HG03039 (cell line): Measurements from ENCODE around the gene AGBL3.
"Not testable (repeated sequence)": the region's sequence is repeated elsewhere in the genome, so short reads cannot be mapped to it uniquely, and the experiment has no call there.

Source experiments
- ATAC-seq: cut with Tn5 transposase; IDR thresholded peaks from one replicate; pipeline ENCODE4 v1.9.1; 2021; ENCODE audit warnings: mild to moderate bottlenecking, moderate library complexity; ENCODE audit not compliant: unreplicated experiment

Gene AGBL3

DNA sequence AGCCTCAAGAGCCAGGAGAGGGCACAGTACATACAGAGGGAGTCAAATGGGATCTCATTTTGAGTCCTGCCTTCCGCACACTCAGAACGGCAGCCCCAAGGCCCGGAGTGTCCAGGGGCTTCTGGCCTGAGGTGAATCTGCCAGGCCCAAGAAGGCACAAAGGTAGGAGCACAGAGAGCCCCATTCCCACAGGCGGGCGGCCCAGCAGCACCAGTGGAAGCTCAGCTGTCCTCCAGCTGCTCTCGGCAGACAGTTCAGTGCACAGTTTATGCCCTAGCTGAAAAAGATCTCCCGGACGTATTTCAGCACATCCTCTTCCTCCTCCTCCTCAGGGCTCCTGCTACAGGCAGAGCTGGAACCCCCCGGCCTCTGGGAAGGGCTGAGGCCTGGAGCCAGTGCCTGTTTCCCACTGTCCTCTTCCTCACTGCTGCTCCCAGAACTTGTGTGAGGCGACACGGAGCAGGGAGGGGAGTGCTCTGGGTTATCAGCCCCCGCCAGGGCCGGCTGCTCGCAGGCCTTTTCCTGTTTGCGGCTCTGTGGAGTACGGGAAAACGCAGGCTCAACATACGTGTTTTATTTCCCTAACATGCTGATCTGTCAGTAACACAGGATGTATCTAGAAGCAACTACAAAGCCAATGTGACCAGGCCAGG is 180.2 kb downstream of the AGBL3 start:
- no peak for ATAC-seq

DNA sequence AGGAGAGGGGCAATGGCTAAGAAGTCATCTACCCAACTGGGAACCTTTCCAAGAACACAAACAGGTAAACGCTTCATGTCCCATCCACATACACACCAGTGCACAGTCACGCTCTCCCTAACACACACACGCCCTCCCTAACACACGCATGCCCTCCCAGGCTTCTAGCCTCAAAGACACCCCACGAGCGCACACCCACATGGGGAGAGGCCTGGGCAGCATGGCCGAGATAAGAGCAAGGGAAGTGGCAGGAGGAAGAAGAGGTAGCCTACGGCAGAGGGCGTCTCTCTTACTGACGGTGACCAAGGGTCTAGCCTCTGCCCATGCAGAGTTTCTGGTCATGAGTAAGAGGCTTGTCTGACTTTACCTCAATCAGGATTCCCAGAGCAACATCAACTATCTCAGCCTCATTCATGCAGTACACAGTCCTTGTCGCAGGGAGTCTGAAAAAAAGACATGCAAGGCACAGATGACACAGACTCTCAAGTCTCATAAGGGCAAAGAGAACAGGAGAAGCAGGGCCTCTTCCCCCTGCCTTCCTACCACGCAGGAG is 181.1 kb downstream of the AGBL3 start:
- no peak for ATAC-seq

- no peak for ATAC-seq
Measured at GRCh38 chr7:135168001-135168400, 181.7 kb downstream of the AGBL3 start.

DNA sequence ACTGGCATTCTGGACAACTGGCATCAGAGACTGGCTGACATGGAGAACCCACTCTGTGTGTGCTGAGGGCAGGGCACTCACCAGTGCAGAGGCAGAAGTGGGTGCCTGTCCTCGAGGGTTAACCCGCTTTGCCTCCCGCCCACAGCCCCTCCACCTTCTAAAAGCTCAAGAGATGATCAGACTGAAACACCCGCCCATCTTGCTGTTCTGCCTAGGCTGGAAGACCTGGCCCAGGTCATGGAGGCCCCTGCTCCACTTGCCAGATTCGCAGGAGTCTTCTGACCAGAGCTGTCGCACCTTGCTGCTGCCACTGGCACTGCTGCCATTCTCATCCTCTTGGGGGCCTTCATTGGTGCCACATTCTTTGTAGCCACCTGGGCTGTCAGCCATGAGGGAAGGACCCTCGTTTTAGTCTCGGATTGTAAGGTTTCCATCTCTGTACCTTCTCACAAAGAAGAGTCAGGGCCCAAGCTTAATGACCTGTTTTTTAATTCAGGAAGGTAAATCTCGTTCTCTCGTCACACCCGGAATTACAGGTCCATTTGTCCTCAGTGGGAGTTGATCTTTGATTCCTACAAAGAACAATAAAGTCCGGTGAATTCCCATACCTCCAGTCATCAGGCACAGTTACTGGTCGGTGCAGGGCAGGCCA is 182.3 kb downstream of the AGBL3 start:
- ATAC-seq = no peak

GRCh38 chr7:135169141-135169963 is 183.0 kb downstream of the AGBL3 start:
- peak; percentile 32 for ATAC-seq

- no peak for ATAC-seq
Measured at GRCh38 chr7:135169964-135170273, 183.6 kb downstream of the AGBL3 start.

DNA sequence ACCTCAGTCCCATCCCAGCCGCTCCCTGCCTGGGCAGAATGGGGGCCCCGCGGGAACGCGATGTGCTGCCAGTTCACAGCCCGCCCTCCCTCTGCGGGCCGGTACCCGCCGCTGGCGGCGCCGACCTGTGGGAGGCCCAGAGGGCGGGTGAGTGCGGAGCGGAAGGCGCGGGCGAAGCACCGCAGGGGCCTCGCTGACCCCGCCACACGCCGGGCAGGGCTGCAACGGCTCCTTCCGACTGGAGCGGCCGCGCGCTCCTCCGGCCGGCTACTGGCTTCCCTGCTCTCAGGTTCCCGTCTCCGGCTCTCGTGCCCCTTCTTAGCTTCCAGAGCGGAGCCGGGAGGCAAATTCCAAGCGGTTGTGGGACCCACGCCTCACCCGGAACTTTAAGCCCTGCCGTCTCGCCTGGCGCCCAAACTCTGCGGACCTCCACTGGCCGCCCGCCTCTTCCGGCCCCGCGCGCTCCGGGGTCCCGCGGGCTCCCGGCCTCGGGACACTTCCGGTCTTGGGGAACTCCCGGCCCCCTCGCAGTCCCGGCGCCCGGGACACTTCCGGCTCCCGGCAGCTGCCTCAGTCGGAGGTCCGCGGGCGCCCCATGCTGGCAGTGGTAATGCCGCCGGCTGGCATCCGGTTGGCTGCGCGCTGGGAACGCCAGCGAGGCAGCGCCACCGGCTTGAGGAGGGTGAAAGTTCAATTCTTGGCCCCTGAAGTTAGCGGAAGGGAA is 184.1 kb downstream of the AGBL3 start, which contains the start of gene CYREN:
CYREN (minus strand) TSS at position 434 of the 724 bp plus-strand sequence. CDS start 1,785 bp downstream, outside the sequence.
- ATAC-seq = peak; percentile 79

GRCh38 chr7:135170998-135171481 is 184.7 kb downstream of the AGBL3 start:
- ATAC-seq = not testable (repeated sequence)

- not testable (repeated sequence) for ATAC-seq
Measured at GRCh38 chr7:135171581-135172291, 185.4 kb downstream of the AGBL3 start.

DNA sequence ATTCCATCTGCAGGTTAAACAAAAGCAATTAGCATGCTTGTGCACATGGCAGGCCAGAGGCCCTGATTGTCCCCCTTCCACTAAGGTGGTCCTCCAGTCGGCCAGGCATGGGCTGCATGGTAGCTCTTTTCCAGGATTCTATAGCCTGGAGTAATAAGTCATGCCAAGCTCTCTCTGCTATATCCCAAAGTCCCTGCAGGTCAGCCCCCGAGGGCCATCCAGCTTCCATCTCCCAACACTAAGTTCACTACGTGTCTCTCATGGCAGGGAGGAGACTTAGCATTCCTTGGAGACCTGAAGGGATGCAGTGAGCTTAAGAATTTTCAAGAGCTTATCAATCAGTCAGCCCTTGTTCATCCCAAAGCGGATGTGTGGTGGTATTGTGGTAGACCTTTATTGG is 187.6 kb downstream of the AGBL3 start:
- ATAC-seq = not testable (repeated sequence)

DNA sequence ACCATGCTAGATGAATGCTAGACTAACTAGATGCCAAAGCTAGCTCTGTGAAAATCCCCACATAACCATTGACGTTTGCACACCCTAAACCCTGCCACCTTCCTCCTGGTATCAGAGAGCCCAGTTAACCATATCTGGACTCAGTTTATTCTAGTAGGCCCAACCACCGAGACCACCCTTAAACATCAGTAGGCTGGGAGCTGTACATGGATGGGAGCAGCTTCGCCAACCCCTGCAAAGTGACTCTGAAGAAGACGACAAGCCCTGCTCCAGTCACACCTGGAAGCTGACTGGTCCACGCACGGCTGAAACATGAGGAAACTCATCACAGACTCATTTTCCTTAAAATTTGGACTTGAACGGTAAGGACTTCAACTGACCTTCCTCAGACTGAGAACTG is 188.6 kb downstream of the AGBL3 start:
- no peak for ATAC-seq

DNA sequence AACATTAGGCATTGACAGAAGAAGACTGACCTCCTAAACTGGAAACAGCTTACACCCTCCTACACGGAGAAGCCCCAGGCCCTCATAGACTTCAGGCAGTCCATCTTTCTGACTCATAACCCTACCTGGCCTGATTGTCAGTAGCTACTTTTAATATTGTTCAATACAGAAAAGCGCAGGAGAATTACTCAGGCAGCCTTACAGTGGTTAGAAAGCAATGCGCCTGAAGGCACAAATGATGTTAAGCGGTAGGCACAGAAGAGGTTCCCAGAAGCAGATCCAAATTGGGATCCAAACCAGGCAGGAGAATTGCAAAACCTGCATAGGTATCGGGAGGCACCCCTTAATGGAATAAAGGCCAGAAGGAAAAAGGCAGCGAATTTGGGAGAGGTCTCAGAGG is 189.6 kb downstream of the AGBL3 start:
- no peak for ATAC-seq

DNA sequence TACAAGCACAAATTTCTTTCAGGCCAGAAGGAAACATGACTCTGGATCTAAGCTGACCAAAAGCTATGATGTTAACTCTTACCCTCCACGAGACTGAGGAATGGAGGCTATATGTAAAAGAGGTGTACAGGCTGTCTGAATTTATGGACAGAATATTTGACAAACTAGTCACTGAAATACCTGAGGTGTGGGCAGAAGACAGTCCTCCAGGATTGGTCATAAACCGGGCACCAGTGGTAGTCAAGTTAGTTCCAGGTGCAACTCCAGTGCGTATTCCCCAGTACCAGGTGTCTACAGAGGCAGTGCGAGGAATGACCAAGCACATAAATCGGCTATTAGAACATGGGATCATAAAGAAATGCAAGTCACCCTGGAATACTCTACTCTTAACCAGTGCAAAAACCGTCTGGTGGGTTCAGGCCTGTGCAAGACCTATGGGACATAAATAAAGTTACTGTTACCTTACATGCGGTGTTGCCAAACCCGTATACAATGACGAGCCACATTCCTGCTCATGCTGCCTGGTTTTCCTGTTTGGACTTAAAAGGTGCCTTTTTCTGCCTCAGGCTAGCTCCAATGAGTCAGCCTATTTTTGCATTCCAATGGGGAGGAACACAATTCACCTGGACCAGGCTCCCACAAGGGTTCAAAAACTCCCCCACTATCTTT is 190.9 kb downstream of the AGBL3 start:
- ATAC-seq = no peak

GRCh38 chr7:135178364-135178763 is 192.1 kb downstream of the AGBL3 start:
- no peak for ATAC-seq

DNA sequence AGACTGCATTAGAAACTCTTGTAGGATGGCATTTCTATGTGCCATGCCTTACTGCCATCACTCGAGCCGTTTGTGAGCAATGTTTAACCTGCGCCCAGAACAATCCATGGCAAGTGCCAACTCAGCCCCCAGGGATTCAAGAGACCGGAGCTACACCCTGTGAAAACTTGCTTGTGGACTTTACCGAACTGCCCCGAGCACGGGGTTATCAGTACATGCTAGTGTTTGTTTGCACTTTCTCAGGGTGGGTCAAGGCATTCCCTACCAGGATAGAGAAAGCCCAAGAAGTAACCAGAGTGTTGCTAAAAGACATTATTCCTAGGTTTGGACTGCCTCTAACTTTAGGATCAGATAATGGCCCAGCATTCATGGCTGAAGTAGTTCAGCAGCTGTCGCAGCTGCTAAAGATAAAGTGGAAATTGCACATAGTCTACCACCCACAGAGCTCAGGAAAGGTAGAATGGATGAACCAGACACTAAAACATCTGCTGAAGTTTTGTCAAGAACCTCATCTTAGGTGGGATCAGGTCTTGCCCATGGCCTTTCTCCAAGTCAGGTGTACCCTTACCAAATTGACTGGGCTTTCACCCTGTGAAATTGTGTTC is 193.1 kb downstream of the AGBL3 start:
- ATAC-seq = no peak

DNA sequence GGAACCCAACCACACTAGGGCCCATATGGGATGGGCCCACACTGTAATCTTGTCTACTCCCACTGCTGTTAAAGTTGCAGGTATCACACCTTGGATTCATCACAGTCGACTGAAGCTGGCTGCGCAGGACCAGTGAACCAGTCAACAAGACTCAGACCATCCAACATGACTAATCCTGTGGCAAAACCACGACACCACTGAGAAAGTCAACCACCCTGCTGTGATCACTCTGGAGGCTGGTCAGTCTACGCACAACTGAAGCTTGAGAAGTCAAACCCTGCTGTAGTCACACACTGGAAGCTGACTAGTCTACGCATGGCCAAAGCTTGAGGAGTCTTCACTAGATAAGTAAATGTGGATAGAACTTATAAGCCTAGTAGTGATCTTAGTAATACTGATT is 193.8 kb downstream of the AGBL3 start:
- ATAC-seq = no peak

GRCh38 chr7:135181261-135181928 is 195.1 kb downstream of the AGBL3 start:
- no peak for ATAC-seq

- no peak for ATAC-seq
Measured at GRCh38 chr7:135181929-135182678, 195.8 kb downstream of the AGBL3 start.
